Ascending aorta (tissue), 2 donors: Measurements from ENCODE around the gene RFC3. TPM values are rescaled to one million over a fixed set of nuclear protein-coding genes. Genes with fewer than 3 reads are reported as not detected.
"Not testable (repeated sequence)": the region's sequence is repeated elsewhere in the genome, so short reads cannot be mapped to it uniquely, and the experiment has no call there.

Source experiments
- DNase-seq, 2 donors: peaks; one replicate each; pipeline ENCODE4 v3.0.0-alpha.2; 2019; ENCODE audit warnings: low spot score in 2 of 2
- H3K27ac ChIP-seq, 2 donors: fragments of 200-600 bp; sonication (generic); one replicate each; pipeline ENCODE4 v1.5.1; 2016 to 2017; ENCODE audit warnings: mild to moderate bottlenecking in 1 of 2
- H3K27me3 ChIP-seq: fragments of 200-600 bp; sonication (generic); one replicate; pipeline ENCODE4 v1.5.1; 2017
- H3K36me3 ChIP-seq, 2 donors: fragments of 200-600 bp; sonication (generic); one replicate each; pipeline ENCODE4 v1.5.1; 2016
- H3K4me1 ChIP-seq, 2 donors: fragments of 200-600 bp; sonication (generic); one replicate each; pipeline ENCODE4 v1.5.1; 2016 to 2017; ENCODE audit warnings: mild to moderate bottlenecking in 1 of 2
- H3K4me3 ChIP-seq, 2 donors: fragments of 200-600 bp; sonication (generic); one replicate each; pipeline ENCODE4 v1.5.1; 2016 to 2017; ENCODE audit warnings: mild to moderate bottlenecking in 1 of 2
- H3K9me3 ChIP-seq, 2 donors: fragments of 200-600 bp; sonication (generic); one replicate each; pipeline ENCODE4 v1.5.1; 2016
- CTCF ChIP-seq, 3 experiments: fragments of 200-600 bp in 2 of 3; fragments of 450-650 bp in 1 of 3; sonication (generic) in 2 of 3; IDR thresholded peaks; one replicate each; pipeline ENCODE4 v1.5.1; 2016 to 2019; ENCODE audit warnings: antibody characterized with exemption in 3 of 3, mild to moderate bottlenecking in 1 of 3, moderate library complexity in 1 of 3
- intact Hi-C: fragments of 100-400 bp; cut with DNase I; formaldehyde crosslinking; loops from one replicate; pipeline ENCODE4 v1.15.1; 2023
- total RNA-seq: library from RNA; depleted of rRNA; stranded (reverse); fragments of >200 nt; gene quantifications from one replicate; pipeline ENCODE4 v1.1.0, GENCODE V29; 2016

RFC3 gene
- total RNA-seq, 1 donor from 2014 or later = 6.2 TPM

GRCh38 chr13:33799950-33800592 lies 17.9 kb upstream of the RFC3 start:
- Histone ChIP-seq H3K9me3 (no peaks in the 10 kb centered on the region), H3K27me3 (no peaks in the 10 kb centered on the region), H3K27ac (no peak overlapping the region), H3K4me1 (no peaks in the 10 kb centered on the region), H3K4me3 (peak overlapping the region in 1 of 2 donors; percentile 44), H3K36me3 (no peaks in the 10 kb centered on the region)
- no peak for DNase-seq
- intact Hi-C loops = loop anchor here (5.0 kb wide), 1 partner anchor 1357 kb away; no protein-coding TSS in a partner anchor
- TF ChIP-seq CTCF (IDR thresholded peaks at IDR 0.05) = peak in 2 of 3 experiments; percentile 34 to 52

- Histone ChIP-seq H3K36me3 (no peaks in the 10 kb centered on the region), H3K4me3 (peak overlapping the region in 1 of 2 donors; percentile 44), H3K4me1 (no peaks in the 10 kb centered on the region), H3K9me3 (no peaks in the 10 kb centered on the region), H3K27me3 (no peaks in the 10 kb centered on the region), H3K27ac (no peak overlapping the region)
- intact Hi-C loops = no loop called here
- no peak for DNase-seq
- TF ChIP-seq CTCF (IDR thresholded peaks at IDR 0.05) = no peak
These were observed 17.2 kb upstream of the RFC3 start for GRCh38 chr13:33800646-33801186.

GRCh38 chr13:33806470-33807248 lies 11.3 kb upstream of the RFC3 start:
- H3K4me3 ChIP-seq = no peak overlapping the region
- H3K27ac ChIP-seq = no peak overlapping the region
- no peaks in the 10 kb centered on the region for H3K36me3 ChIP-seq
- no peaks in the 10 kb centered on the region for H3K4me1 ChIP-seq
- no peak for TF ChIP-seq CTCF (IDR thresholded peaks at IDR 0.05)
- no peaks in the 10 kb centered on the region for H3K9me3 ChIP-seq
- no peak for DNase-seq
- no peaks in the 10 kb centered on the region for H3K27me3 ChIP-seq
- intact Hi-C loops = no loop called here

- intact Hi-C loops = loop anchor here (10.0 kb wide), 1 partner anchor 342 kb away; no protein-coding TSS in a partner anchor
These were observed 5.1 kb upstream of the RFC3 start for GRCh38 chr13:33812829-33813228.

GRCh38 chr13:33815011-33815550 lies 2.9 kb upstream of the RFC3 start:
- DNase-seq = no peak
- TF ChIP-seq CTCF (IDR thresholded peaks at IDR 0.05) = no peak
- Histone ChIP-seq H3K27me3 (no peaks in the 10 kb centered on the region), H3K27ac (no peak overlapping the region), H3K9me3 (no peaks in the 10 kb centered on the region), H3K4me1 (no peaks in the 10 kb centered on the region), H3K36me3 (no peaks in the 10 kb centered on the region), H3K4me3 (no peak overlapping the region)
- intact Hi-C loops = loop anchor here (10.0 kb wide), 1 partner anchor 340 kb away; no protein-coding TSS in a partner anchor

More at GRCh38 chr13:33812829-33813228, 5.1 kb upstream of the RFC3 start:
- not testable (repeated sequence) for H3K4me1 ChIP-seq, H3K4me3 ChIP-seq, H3K9me3 ChIP-seq, H3K36me3 ChIP-seq, H3K27me3 ChIP-seq, DNase-seq, H3K27ac ChIP-seq
